Trophoblast cell (in vitro differentiated cells and primary cell): ENCODE results near the gene C1QTNF12.

ENCODE experiments used
- DNase-seq, 2 donors: peaks; one replicate each; pipeline ENCODE4 v3.0.0-alpha.2; 2016
- H2AFZ ChIP-seq: 2 replicates; pipeline ENCODE4 v1.6.1; 2013; ENCODE audit warnings: low read length, moderate library complexity, mild to moderate bottlenecking; ENCODE audit not compliant: insufficient read depth, poor library complexity
- H2AK5ac ChIP-seq: 2 replicates; pipeline ENCODE4 v1.6.1; 2013; ENCODE audit warnings: mild to moderate bottlenecking, low read length
- H2BK120ac ChIP-seq: 2 replicates; pipeline ENCODE4 v1.6.1; 2013; ENCODE audit warnings: low read length, mild to moderate bottlenecking, moderate library complexity; ENCODE audit not compliant: insufficient read depth, poor library complexity
- H2BK12ac ChIP-seq: 2 replicates; pipeline ENCODE4 v1.6.1; 2013; ENCODE audit warnings: mild to moderate bottlenecking, low read length, moderate library complexity
- H2BK5ac ChIP-seq: 2 replicates; pipeline ENCODE4 v1.6.1; 2013; ENCODE audit warnings: low read length, low read depth, moderate library complexity, mild to moderate bottlenecking; ENCODE audit not compliant: poor library complexity
- H3K14ac ChIP-seq: 2 replicates; pipeline ENCODE4 v1.6.1; 2013; ENCODE audit warnings: mild to moderate bottlenecking, low read length
- H3K18ac ChIP-seq: 2 replicates; pipeline ENCODE4 v1.6.1; 2013; ENCODE audit warnings: mild to moderate bottlenecking, low read length
- H3K23ac ChIP-seq: 2 replicates; pipeline ENCODE4 v1.6.1; 2013; ENCODE audit warnings: low read length
- H3K27ac ChIP-seq: 2 replicates; pipeline ENCODE4 v1.5.1; 2013; ENCODE audit warnings: low read depth, mild to moderate bottlenecking, inconsistent platforms, low read length, moderate library complexity
- H3K27me3 ChIP-seq: 2 replicates; pipeline ENCODE4 v1.6.1; 2013; ENCODE audit warnings: inconsistent platforms, mild to moderate bottlenecking, low read length, moderate library complexity; ENCODE audit not compliant: insufficient read depth
- H3K36me3 ChIP-seq, 2 experiments: 1 replicate in 1 of 2; 2 replicates in 1 of 2; pipeline ENCODE4 v1.6.1; 2013; ENCODE audit warnings: low read length in 2 of 2, mild to moderate bottlenecking in 2 of 2, moderate library complexity in 1 of 2; ENCODE audit not compliant: insufficient read depth in 2 of 2, control insufficient read depth in 1 of 2
- H3K4ac ChIP-seq: 2 replicates; pipeline ENCODE4 v1.6.1; 2013; ENCODE audit warnings: low read depth, mild to moderate bottlenecking, low read length, moderate library complexity
- H3K4me1 ChIP-seq, 2 experiments: 1 replicate in 1 of 2; 2 replicates in 1 of 2; pipeline ENCODE4 v1.6.1; 2013; ENCODE audit warnings: low read length in 2 of 2, mild to moderate bottlenecking in 2 of 2, moderate library complexity in 1 of 2; ENCODE audit not compliant: insufficient read depth in 2 of 2, control insufficient read depth in 1 of 2
- H3K4me2 ChIP-seq: 2 replicates; pipeline ENCODE4 v1.6.1; 2013; ENCODE audit warnings: inconsistent platforms, mild to moderate bottlenecking, low read length, moderate library complexity
- H3K4me3 ChIP-seq: 2 replicates; pipeline ENCODE4 v1.5.1; 2013; ENCODE audit warnings: mild to moderate bottlenecking, low read depth, low read length, inconsistent platforms
- H3K79me1 ChIP-seq: one replicate; pipeline ENCODE4 v1.6.1; 2013; ENCODE audit warnings: low read length
- H3K79me2 ChIP-seq: 2 replicates; pipeline ENCODE4 v1.6.1; 2013; ENCODE audit warnings: low read length, mild to moderate bottlenecking; ENCODE audit not compliant: control insufficient read depth, insufficient read depth, poor library complexity
- H3K9ac ChIP-seq: 2 replicates; pipeline ENCODE4 v1.6.1; 2013; ENCODE audit warnings: mild to moderate bottlenecking, low read length
- H3K9me3 ChIP-seq: 2 replicates; pipeline ENCODE4 v1.6.1; 2013; ENCODE audit warnings: low read depth, mild to moderate bottlenecking, control low read depth, inconsistent platforms, low read length; ENCODE audit not compliant: insufficient read depth
- H4K12ac ChIP-seq: 2 replicates; pipeline ENCODE4 v1.6.1; 2013; ENCODE audit warnings: low read depth, mild to moderate bottlenecking, low read length, moderate library complexity
- H4K8ac ChIP-seq: 2 replicates; pipeline ENCODE4 v1.6.1; 2013; ENCODE audit warnings: low read depth, mild to moderate bottlenecking, low read length, moderate library complexity
- H4K91ac ChIP-seq: one replicate; pipeline ENCODE4 v1.6.1; 2013; ENCODE audit warnings: low read depth, mild to moderate bottlenecking, low read length, moderate library complexity
- WGBS: extraction: QIAGEN DNeasy Blood & Tissue Kit; methylation state at CpG from one replicate; pipeline ENCODE4 v1.1.7; 2013; ENCODE audit warnings: missing lambda C conversion rate; ENCODE audit not compliant: insufficient read length, insufficient coverage; ENCODE audit errors: extremely low coverage; 5-methylcytosine and 5-hydroxymethylcytosine counted together

Gene C1QTNF12

GRCh38 chr1:1239614-1240347, 6.7 kb downstream of the C1QTNF12 start:
- no peak overlapping the region for H2BK120ac ChIP-seq
- H4K12ac ChIP-seq, result no peak overlapping the region
- H2BK12ac ChIP-seq, result no peak overlapping the region
- no peak overlapping the region for H3K4me3 ChIP-seq
- no peak overlapping the region for H2BK5ac ChIP-seq
- H3K14ac ChIP-seq, result no peak overlapping the region
- no peak overlapping the region for H2AK5ac ChIP-seq
- H2AFZ ChIP-seq, result no peak overlapping the region
- no peak overlapping the region for H3K9ac ChIP-seq
- no peak overlapping the region for H3K18ac ChIP-seq
- H3K79me2 ChIP-seq, result no peaks in the 10 kb centered on the region
- H3K36me3 ChIP-seq, result peaks cover 0 to 6% of the 10 kb centered on the region in 2 experiments
- H3K23ac ChIP-seq, result no peak overlapping the region
- H3K27ac ChIP-seq, result no peak overlapping the region
- H3K4ac ChIP-seq, result no peak overlapping the region
- no peaks in the 10 kb centered on the region for H3K27me3 ChIP-seq
- no peaks in the 10 kb centered on the region for H3K9me3 ChIP-seq
- H4K91ac ChIP-seq, result no peak overlapping the region
- H3K4me2 ChIP-seq, result no peak overlapping the region
- WGBS, result no CpG with 5 or more reads among the region's 30 CpGs
- H4K8ac ChIP-seq, result no peak overlapping the region
- peaks cover 0 to 21% of the 10 kb centered on the region in 2 experiments for H3K4me1 ChIP-seq
- H3K79me1 ChIP-seq, result peaks cover 2% of the 10 kb centered on the region
- DNase-seq, result peak in 1 of 2 donors; percentile 23

- Histone ChIP-seq H2AK5ac (no peak overlapping the region), H2BK12ac (no peak overlapping the region), H3K36me3 (peaks cover 4 to 7% of the 10 kb centered on the region in 2 experiments), H4K12ac (no peak overlapping the region), H3K4me3 (no peak overlapping the region), H3K4me2 (no peak overlapping the region), H3K27ac (no peak overlapping the region), H3K9me3 (no peaks in the 10 kb centered on the region), H3K14ac (no peak overlapping the region), H4K8ac (no peak overlapping the region), H4K91ac (no peak overlapping the region), H3K79me2 (no peaks in the 10 kb centered on the region), H2BK120ac (no peak overlapping the region), H2AFZ (no peak overlapping the region), H3K23ac (no peak overlapping the region), H3K9ac (no peak overlapping the region), H3K4ac (no peak overlapping the region), H2BK5ac (no peak overlapping the region), H3K18ac (no peak overlapping the region), H3K4me1 (peaks cover 0 to 21% of the 10 kb centered on the region in 2 experiments), H3K27me3 (no peaks in the 10 kb centered on the region), H3K79me1 (peaks cover 2% of the 10 kb centered on the region)
- no peak for DNase-seq
- WGBS, result no CpG with 5 or more reads among the region's 15 CpGs
Measured at GRCh38 chr1:1239227-1239613, 7.3 kb downstream of the C1QTNF12 start.

DNA sequence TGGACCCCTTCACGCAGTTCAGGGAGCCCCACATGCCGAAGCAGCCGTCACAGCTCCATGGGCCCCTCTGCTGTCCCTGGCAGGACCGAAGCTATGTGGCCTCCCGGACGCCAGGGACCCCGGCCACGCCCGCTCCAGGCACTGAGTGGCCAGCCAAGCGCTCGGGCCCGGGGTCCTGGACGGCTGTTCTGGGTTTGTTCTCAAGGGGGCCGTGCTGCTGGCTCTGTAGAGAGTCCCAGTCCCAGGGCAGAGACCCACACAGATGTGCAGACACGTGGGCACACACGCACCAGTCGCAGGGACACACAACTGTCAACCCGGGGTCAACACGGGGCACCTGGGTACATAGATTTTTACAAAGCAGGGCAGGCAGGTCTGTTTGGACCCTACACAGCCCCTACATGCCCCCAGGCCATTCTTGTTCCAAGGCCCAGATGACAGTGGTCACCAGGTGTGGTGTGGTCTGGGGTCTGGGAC, 7.8 kb downstream of the C1QTNF12 start:
- Histone ChIP-seq H4K91ac (no peak overlapping the region), H3K27ac (no peak overlapping the region), H3K14ac (no peak overlapping the region), H2BK5ac (no peak overlapping the region), H3K79me2 (no peaks in the 10 kb centered on the region), H2BK12ac (no peak overlapping the region), H3K23ac (no peak overlapping the region), H3K4ac (no peak overlapping the region), H3K79me1 (peaks cover 2% of the 10 kb centered on the region), H2BK120ac (peak overlapping the region; percentile 13), H3K4me3 (no peak overlapping the region), H3K27me3 (no peaks in the 10 kb centered on the region), H4K8ac (no peak overlapping the region), H3K9me3 (no peaks in the 10 kb centered on the region), H3K36me3 (peaks cover 8 to 12% of the 10 kb centered on the region in 2 experiments), H3K4me1 (peaks cover 0 to 21% of the 10 kb centered on the region in 2 experiments), H3K18ac (no peak overlapping the region), H2AK5ac (no peak overlapping the region), H3K4me2 (no peak overlapping the region), H2AFZ (no peak overlapping the region), H4K12ac (no peak overlapping the region), H3K9ac (no peak overlapping the region)
- no peak for DNase-seq
- WGBS, result no CpG with 5 or more reads among the region's 19 CpGs

- H3K27me3 ChIP-seq, result no peaks in the 10 kb centered on the region
- no peaks in the 10 kb centered on the region for H3K79me2 ChIP-seq
- H4K91ac ChIP-seq, result no peak overlapping the region
- no peak overlapping the region for H3K14ac ChIP-seq
- no peak overlapping the region for H2BK5ac ChIP-seq
- H3K9ac ChIP-seq, result no peak overlapping the region
- no peak overlapping the region for H3K18ac ChIP-seq
- H2AK5ac ChIP-seq, result peak overlapping the region; percentile 38
- peaks cover 8 to 15% of the 10 kb centered on the region in 2 experiments for H3K36me3 ChIP-seq
- H3K4ac ChIP-seq, result no peak overlapping the region
- H3K4me3 ChIP-seq, result no peak overlapping the region
- peaks cover 3 to 23% of the 10 kb centered on the region in 2 experiments for H3K4me1 ChIP-seq
- H2BK120ac ChIP-seq, result no peak overlapping the region
- H4K8ac ChIP-seq, result no peak overlapping the region
- H3K4me2 ChIP-seq, result no peak overlapping the region
- peaks cover 3% of the 10 kb centered on the region for H3K9me3 ChIP-seq
- H3K23ac ChIP-seq, result no peak overlapping the region
- no peak overlapping the region for H3K27ac ChIP-seq
- no peak overlapping the region for H4K12ac ChIP-seq
- no CpG with 5 or more reads among the region's 48 CpGs for WGBS
- H2AFZ ChIP-seq, result peak overlapping the region; percentile 6
- H2BK12ac ChIP-seq, result no peak overlapping the region
- H3K79me1 ChIP-seq, result peaks cover 2% of the 10 kb centered on the region
- DNase-seq, result peak; percentile 19 to 35
Measured at GRCh38 chr1:1237874-1238701, 8.4 kb downstream of the C1QTNF12 start.
